GM23338 (cell line): ENCODE data around the gene TPPP3. TPM values are rescaled to one million over a fixed set of nuclear protein-coding genes. Genes with fewer than 3 reads are reported as not detected.

Source experiments
- ATAC-seq: fragments of 200-7000 bp; cut with Tn5 transposase; 3 replicates; pipeline ENCODE4 v1.9.1; 2020
- DNase-seq: peaks from one replicate; pipeline ENCODE4 v3.0.0-alpha.2; 2015; ENCODE audit warnings: low spot score
- H2AFZ ChIP-seq: fragments of 200-600 bp; sonication (generic); 2 replicates; pipeline ENCODE4 v1.8.0; 2016; ENCODE audit warnings: antibody characterized with exemption, mild to moderate bottlenecking, moderate library complexity
- H3F3A ChIP-seq: fragments of 200-600 bp; sonication (generic); replicated peaks from 2 replicates; pipeline ENCODE4 v1.8.0; 2017; ENCODE audit warnings: antibody characterized with exemption, mixed run types, low read depth
- H3K27ac ChIP-seq: fragments of 200-600 bp; sonication (generic); 2 replicates; pipeline ENCODE4 v1.6.1; 2016; ENCODE audit warnings: low read depth
- H3K27me3 ChIP-seq: fragments of 200-600 bp; sonication (generic); 2 replicates; pipeline ENCODE4 v1.8.0; 2016; ENCODE audit warnings: mild to moderate bottlenecking, mixed run types, moderate library complexity; ENCODE audit not compliant: insufficient read depth
- H3K36me3 ChIP-seq: fragments of 200-600 bp; sonication (generic); 2 replicates; pipeline ENCODE4 v1.8.0; 2016; ENCODE audit warnings: mild to moderate bottlenecking; ENCODE audit not compliant: insufficient read depth
- H3K4me1 ChIP-seq: fragments of 200-600 bp; sonication (generic); 2 replicates; pipeline ENCODE4 v1.8.0; 2016; ENCODE audit warnings: mild to moderate bottlenecking, moderate library complexity; ENCODE audit not compliant: insufficient read depth
- H3K4me2 ChIP-seq: fragments of 200-600 bp; sonication (generic); 2 replicates; pipeline ENCODE4 v1.7.1; 2017; ENCODE audit warnings: mixed run types
- H3K4me3 ChIP-seq: fragments of 200-600 bp; sonication (generic); 2 replicates; pipeline ENCODE4 v1.6.1; 2016; ENCODE audit warnings: mixed run types
- H3K79me2 ChIP-seq: fragments of 200-600 bp; sonication (generic); replicated peaks from 2 replicates; pipeline ENCODE4 v1.8.0; 2017; ENCODE audit warnings: mild to moderate bottlenecking; ENCODE audit not compliant: insufficient read depth
- H3K9me2 ChIP-seq: fragments of 200-600 bp; sonication (generic); 2 replicates; pipeline ENCODE4 v1.8.0; 2017; ENCODE audit not compliant: insufficient read depth
- H4K20me1 ChIP-seq: fragments of 200-600 bp; sonication (generic); replicated peaks from 2 replicates; pipeline ENCODE4 v1.8.0; 2017; ENCODE audit warnings: mild to moderate bottlenecking; ENCODE audit not compliant: insufficient read depth
- H3K27ac Mint-ChIP-seq: 2 replicates; pipeline ENCODE4 v1.8.0; 2020; ENCODE audit warnings: inconsistent platforms, mild to moderate bottlenecking, moderate library complexity, mixed read lengths
- H3K27me3 Mint-ChIP-seq: 3 replicates; pipeline ENCODE4 v1.8.0; 2022; ENCODE audit warnings: low read depth, mild to moderate bottlenecking, moderate library complexity, mixed read lengths, inconsistent platforms; ENCODE audit not compliant: insufficient read depth, poor library complexity
- H3K36me3 Mint-ChIP-seq: 3 replicates; pipeline ENCODE4 v1.8.0; 2021; ENCODE audit warnings: low read depth, mild to moderate bottlenecking, inconsistent platforms, moderate library complexity, mixed read lengths
- H3K4me1 Mint-ChIP-seq: 3 replicates; pipeline ENCODE4 v1.8.0; 2020; ENCODE audit warnings: mild to moderate bottlenecking, inconsistent platforms, mixed read lengths
- H3K4me3 Mint-ChIP-seq: 3 replicates; pipeline ENCODE4 v1.8.0; 2021; ENCODE audit warnings: moderate library complexity, mild to moderate bottlenecking, inconsistent platforms, mixed read lengths
- H3K9me3 Mint-ChIP-seq: 3 replicates; pipeline ENCODE4 v1.8.0; 2020; ENCODE audit warnings: moderate library complexity, mild to moderate bottlenecking, inconsistent platforms, mixed read lengths
- CTCF ChIP-seq, 2 experiments: fragments of 200-600 bp in 1 of 2; sonication (generic) in 1 of 2; conservative IDR thresholded peaks; 2 replicates each; pipeline versions ENCODE4 v1.5.1 to v1.6.1; 2016 to 2017; ENCODE audit warnings: antibody characterized with exemption in 2 of 2, low read depth in 2 of 2, mild to moderate bottlenecking in 2 of 2, moderate library complexity in 1 of 2
- EZH2 ChIP-seq: fragments of 200-600 bp; sonication (generic); IDR thresholded peaks from one replicate; pipeline ENCODE4 v1.8.0; 2017; ENCODE audit warnings: antibody characterized with exemption, mild to moderate bottlenecking, low read depth; ENCODE audit not compliant: unreplicated experiment
- EZH2phosphoT487 ChIP-seq: fragments of 200-600 bp; sonication (generic); IDR thresholded peaks from one replicate; pipeline ENCODE4 v1.8.1; 2018; ENCODE audit warnings: antibody characterized with exemption; ENCODE audit not compliant: unreplicated experiment
- JUNB ChIP-seq: IDR thresholded peaks from one replicate; pipeline ENCODE4 v1.6.1; 2016; ENCODE audit warnings: antibody characterized with exemption; ENCODE audit not compliant: unreplicated experiment
- NANOG ChIP-seq: IDR thresholded peaks from 2 replicates; pipeline ENCODE4 v1.6.1; 2016; ENCODE audit warnings: antibody characterized with exemption, borderline replicate concordance
- POLR2AphosphoS5 ChIP-seq: IDR thresholded peaks from 2 replicates; pipeline ENCODE4 v1.6.1; 2016; ENCODE audit warnings: antibody characterized with exemption, low read depth
- REST ChIP-seq: IDR thresholded peaks from one replicate; pipeline ENCODE4 v1.6.1; 2018; ENCODE audit warnings: antibody characterized with exemption; ENCODE audit not compliant: unreplicated experiment
- STAT1 ChIP-seq: IDR thresholded peaks from one replicate; pipeline ENCODE4 v1.6.1; 2016; ENCODE audit warnings: antibody characterized with exemption; ENCODE audit not compliant: unreplicated experiment
- ZNF114 ChIP-seq: fragments of 250-450 bp; sonication (Bioruptor Pico); IDR thresholded peaks from 2 replicates; pipeline ENCODE4 v1.5.0; 2020; ENCODE audit warnings: mild to moderate bottlenecking, moderate library complexity
- ZNF331 ChIP-seq: fragments of 250-450 bp; sonication (Bioruptor Pico); IDR thresholded peaks from 2 replicates; pipeline ENCODE4 v1.5.0; 2020; ENCODE audit warnings: low read depth, mild to moderate bottlenecking, moderate library complexity
- polyA plus RNA-seq: library from polyadenylated mRNA; unstranded; fragments of >200 nt; fragmentation: Nextera tagmentation; extraction: Ambion mirVana; gene quantifications from 2 replicates; pipeline ENCODE4 v1.2.1, GENCODE V29; 2016
- total RNA-seq: library from RNA; depleted of rRNA; stranded (reverse); fragments of >200 nt; shearing (Covaris generic); gene quantifications from 2 replicates; pipeline ENCODE4 v1.2.3, GENCODE V29; 2014
- TF ChIP-seq, protein P1 (sequence below): fragments of 250-450 bp; sonication (Bioruptor Pico); IDR thresholded peaks from 2 replicates; pipeline ENCODE4 v1.5.0; 2020; ENCODE audit warnings: mild to moderate bottlenecking, moderate library complexity
- TF ChIP-seq, protein P2 (sequence below): IDR thresholded peaks from 2 replicates; pipeline ENCODE4 v1.6.1; 2016; ENCODE audit warnings: antibody characterized with exemption

TPPP3 gene
- total and polyA plus RNA-seq, 2 experiments from 2014 or later, result 0.26 to 0.28 TPM

DNA sequence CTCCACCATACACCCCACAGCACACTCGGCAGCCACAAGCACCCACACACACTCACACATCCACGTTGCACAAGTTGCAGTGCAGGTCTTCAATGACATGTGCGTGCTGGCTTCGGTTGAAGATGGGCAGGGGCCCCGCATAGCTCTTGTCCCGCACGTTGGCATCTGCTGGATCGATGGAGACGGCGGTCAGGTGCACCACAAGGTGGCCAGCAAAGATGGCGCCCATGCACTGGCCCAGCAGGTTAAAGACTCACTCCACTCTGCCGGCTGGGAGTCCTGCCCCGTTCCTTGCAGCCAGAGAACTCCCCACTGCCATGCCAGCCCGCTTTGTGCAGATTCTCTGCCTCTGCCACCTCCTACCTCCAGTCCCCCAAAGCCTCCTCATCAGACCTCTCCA lies 7.6 kb upstream of the TPPP3 start:
- Mint-ChIP-seq H3K4me1 (peaks cover 28% of the 10 kb centered on the region), H3K27ac (no peak overlapping the region), H3K36me3 (no peaks in the 10 kb centered on the region; the same call in 2 of the 3 replicates), H3K27me3 (peaks cover 15% of the 10 kb centered on the region), H3K9me3 (no peaks in the 10 kb centered on the region), H3K4me3 (no peak overlapping the region; the same call in 2 of the 3 replicates)
- Histone ChIP-seq H3F3A (0 out of 2 replicates have a peak, but pooled peaks cover 4% of the 10 kb centered on the region), H3K4me2 (no peak overlapping the region), H3K79me2 (no peaks in the 10 kb centered on the region), H3K27ac (no peak overlapping the region), H3K27me3 (peaks cover 5% of the 10 kb centered on the region), H3K4me1 (peaks cover 25% of the 10 kb centered on the region), H4K20me1 (no peaks in the 10 kb centered on the region), H3K36me3 (no peaks in the 10 kb centered on the region), H2AFZ (no peak overlapping the region), H3K4me3 (no peak overlapping the region), H3K9me2 (no peaks in the 10 kb centered on the region)
- DNase-seq (no peak), ATAC-seq (no peak)
- TF ChIP-seq REST, result no peak
- TF ChIP-seq NANOG, result no peak
- no peak for TF ChIP-seq JUNB
- TF ChIP-seq EZH2phosphoT487, result no peak
- no peak for TF ChIP-seq STAT1
- TF ChIP-seq, protein P1, sequence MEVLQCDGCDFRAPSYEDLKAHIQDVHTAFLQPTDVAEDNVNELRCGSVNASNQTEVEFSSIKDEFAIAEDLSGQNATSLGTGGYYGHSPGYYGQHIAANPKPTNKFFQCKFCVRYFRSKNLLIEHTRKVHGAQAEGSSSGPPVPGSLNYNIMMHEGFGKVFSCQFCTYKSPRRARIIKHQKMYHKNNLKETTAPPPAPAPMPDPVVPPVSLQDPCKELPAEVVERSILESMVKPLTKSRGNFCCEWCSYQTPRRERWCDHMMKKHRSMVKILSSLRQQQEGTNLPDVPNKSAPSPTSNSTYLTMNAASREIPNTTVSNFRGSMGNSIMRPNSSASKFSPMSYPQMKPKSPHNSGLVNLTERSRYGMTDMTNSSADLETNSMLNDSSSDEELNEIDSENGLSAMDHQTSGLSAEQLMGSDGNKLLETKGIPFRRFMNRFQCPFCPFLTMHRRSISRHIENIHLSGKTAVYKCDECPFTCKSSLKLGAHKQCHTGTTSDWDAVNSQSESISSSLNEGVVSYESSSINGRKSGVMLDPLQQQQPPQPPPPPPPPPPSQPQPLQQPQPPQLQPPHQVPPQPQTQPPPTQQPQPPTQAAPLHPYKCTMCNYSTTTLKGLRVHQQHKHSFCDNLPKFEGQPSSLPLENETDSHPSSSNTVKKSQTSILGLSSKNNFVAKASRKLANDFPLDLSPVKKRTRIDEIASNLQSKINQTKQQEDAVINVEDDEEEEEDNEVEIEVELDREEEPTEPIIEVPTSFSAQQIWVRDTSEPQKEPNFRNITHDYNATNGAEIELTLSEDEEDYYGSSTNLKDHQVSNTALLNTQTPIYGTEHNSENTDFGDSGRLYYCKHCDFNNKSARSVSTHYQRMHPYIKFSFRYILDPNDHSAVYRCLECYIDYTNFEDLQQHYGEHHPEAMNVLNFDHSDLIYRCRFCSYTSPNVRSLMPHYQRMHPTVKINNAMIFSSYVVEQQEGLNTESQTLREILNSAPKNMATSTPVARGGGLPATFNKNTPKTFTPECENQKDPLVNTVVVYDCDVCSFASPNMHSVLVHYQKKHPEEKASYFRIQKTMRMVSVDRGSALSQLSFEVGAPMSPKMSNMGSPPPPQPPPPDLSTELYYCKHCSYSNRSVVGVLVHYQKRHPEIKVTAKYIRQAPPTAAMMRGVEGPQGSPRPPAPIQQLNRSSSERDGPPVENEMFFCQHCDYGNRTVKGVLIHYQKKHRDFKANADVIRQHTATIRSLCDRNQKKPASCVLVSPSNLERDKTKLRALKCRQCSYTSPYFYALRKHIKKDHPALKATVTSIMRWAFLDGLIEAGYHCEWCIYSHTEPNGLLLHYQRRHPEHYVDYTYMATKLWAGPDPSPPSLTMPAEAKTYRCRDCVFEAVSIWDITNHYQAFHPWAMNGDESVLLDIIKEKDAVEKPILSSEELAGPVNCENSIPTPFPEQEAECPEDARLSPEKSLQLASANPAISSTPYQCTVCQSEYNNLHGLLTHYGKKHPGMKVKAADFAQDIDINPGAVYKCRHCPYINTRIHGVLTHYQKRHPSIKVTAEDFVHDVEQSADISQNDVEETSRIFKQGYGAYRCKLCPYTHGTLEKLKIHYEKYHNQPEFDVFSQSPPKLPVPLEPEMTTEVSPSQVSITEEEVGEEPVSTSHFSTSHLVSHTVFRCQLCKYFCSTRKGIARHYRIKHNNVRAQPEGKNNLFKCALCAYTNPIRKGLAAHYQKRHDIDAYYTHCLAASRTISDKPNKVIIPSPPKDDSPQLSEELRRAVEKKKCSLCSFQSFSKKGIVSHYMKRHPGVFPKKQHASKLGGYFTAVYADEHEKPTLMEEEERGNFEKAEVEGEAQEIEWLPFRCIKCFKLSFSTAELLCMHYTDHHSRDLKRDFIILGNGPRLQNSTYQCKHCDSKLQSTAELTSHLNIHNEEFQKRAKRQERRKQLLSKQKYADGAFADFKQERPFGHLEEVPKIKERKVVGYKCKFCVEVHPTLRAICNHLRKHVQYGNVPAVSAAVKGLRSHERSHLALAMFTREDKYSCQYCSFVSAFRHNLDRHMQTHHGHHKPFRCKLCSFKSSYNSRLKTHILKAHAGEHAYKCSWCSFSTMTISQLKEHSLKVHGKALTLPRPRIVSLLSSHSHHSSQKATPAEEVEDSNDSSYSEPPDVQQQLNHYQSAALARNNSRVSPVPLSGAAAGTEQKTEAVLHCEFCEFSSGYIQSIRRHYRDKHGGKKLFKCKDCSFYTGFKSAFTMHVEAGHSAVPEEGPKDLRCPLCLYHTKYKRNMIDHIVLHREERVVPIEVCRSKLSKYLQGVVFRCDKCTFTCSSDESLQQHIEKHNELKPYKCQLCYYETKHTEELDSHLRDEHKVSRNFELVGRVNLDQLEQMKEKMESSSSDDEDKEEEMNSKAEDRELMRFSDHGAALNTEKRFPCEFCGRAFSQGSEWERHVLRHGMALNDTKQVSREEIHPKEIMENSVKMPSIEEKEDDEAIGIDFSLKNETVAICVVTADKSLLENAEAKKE, result no peak
- no peak for TF ChIP-seq POLR2AphosphoS5
- no peak for TF ChIP-seq ZNF331 (CRISPR knock-in tag)
- no peak for TF ChIP-seq CTCF (conservative IDR thresholded peaks at IDR 0.05; ENCODE audit: low read depth in 2 of 2)
- TF ChIP-seq EZH2, result no peak
- TF ChIP-seq ZNF114 (CRISPR knock-in tag), result no peak
- TF ChIP-seq, protein P2, sequence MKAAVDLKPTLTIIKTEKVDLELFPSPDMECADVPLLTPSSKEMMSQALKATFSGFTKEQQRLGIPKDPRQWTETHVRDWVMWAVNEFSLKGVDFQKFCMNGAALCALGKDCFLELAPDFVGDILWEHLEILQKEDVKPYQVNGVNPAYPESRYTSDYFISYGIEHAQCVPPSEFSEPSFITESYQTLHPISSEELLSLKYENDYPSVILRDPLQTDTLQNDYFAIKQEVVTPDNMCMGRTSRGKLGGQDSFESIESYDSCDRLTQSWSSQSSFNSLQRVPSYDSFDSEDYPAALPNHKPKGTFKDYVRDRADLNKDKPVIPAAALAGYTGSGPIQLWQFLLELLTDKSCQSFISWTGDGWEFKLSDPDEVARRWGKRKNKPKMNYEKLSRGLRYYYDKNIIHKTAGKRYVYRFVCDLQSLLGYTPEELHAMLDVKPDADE, result no peak
